OCI-LY3 (cell line): ENCODE data around the gene HAND1.

Experiments used
- EZH2phosphoT487 ChIP-seq: fragments of 200-600 bp; shearing (Covaris generic); IDR thresholded peaks from 2 replicates; pipeline ENCODE4 v1.6.1; 2018; ENCODE audit warnings: antibody characterized with exemption, mixed run types, low read depth
- TF ChIP-seq, protein P1 (sequence below): fragments of 200-600, 300-600 bp; sonication (generic); IDR thresholded peaks from 2 replicates; pipeline ENCODE4 v1.5.1; 2014; ENCODE audit warnings: antibody characterized with exemption, low read length, low read depth

DNA sequence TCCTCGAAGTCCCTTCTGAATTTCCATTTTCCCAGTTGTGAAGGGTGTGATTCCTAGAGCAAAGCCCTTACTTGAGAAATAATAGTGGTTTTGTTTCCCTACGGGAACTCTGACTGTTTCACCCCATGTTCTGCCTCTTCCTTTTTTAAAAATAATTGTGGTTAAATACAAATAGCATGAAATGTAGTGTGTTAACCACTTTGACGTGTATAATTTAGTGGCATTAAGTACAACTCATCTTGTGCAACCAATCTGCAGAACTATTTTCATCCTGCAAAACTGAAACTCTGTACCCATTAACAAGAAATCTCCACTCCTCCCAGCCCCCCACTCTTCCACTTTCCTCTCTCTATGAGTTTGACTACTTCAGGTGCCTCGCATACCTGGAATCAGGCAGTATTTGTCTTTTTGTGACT, 35.6 kb upstream of the HAND1 start:
- TF ChIP-seq, protein P1, sequence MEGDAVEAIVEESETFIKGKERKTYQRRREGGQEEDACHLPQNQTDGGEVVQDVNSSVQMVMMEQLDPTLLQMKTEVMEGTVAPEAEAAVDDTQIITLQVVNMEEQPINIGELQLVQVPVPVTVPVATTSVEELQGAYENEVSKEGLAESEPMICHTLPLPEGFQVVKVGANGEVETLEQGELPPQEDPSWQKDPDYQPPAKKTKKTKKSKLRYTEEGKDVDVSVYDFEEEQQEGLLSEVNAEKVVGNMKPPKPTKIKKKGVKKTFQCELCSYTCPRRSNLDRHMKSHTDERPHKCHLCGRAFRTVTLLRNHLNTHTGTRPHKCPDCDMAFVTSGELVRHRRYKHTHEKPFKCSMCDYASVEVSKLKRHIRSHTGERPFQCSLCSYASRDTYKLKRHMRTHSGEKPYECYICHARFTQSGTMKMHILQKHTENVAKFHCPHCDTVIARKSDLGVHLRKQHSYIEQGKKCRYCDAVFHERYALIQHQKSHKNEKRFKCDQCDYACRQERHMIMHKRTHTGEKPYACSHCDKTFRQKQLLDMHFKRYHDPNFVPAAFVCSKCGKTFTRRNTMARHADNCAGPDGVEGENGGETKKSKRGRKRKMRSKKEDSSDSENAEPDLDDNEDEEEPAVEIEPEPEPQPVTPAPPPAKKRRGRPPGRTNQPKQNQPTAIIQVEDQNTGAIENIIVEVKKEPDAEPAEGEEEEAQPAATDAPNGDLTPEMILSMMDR, result no peak
- TF ChIP-seq EZH2phosphoT487, result no peak
